Activated CD4-positive, alpha-beta T cell treated with anti-CD3 and anti-CD28 coated beads for 1 hour (primary cell): ENCODE results near the gene IL4I1.
"Not testable (repeated sequence)": the region's sequence is repeated elsewhere in the genome, so short reads cannot be mapped to it uniquely, and the experiment has no call there.

ENCODE experiments used
- DNase-seq: peaks from one replicate; pipeline ENCODE4 v3.0.0-alpha.2; 2020

Gene IL4I1

GRCh38 chr19:49896863-49897621, at the start of gene IL4I1:
TSS of gene IL4I1 (minus strand) at chr19:49896887. CDS start at chr19:49896160, 727 bp downstream.
- peak; percentile 54 for DNase-seq

- DNase-seq, result no peak
These were observed 49.7 kb upstream of the IL4I1 start for GRCh38 chr19:49946415-49946814.

GRCh38 chr19:49944567-49944966, 47.9 kb upstream of the IL4I1 start:
- DNase-seq, result not testable (repeated sequence)

GRCh38 chr19:49940482-49940791, 43.8 kb upstream of the IL4I1 start:
- no peak for DNase-seq

GRCh38 chr19:49939721-49940481, 43.2 kb upstream of the IL4I1 start:
- DNase-seq, result no peak

- DNase-seq, result no peak
These were observed 42.0 kb upstream of the IL4I1 start for GRCh38 chr19:49938662-49939061.

- DNase-seq, result peak; percentile 60
These were observed 41.2 kb upstream of the IL4I1 start for GRCh38 chr19:49937750-49938381.

GRCh38 chr19:49936549-49936948, 39.9 kb upstream of the IL4I1 start:
- DNase-seq, result no peak

- DNase-seq, result no peak
These were observed 37.0 kb upstream of the IL4I1 start for GRCh38 chr19:49933643-49934042.

- DNase-seq, result no peak
These were observed 36.0 kb upstream of the IL4I1 start for GRCh38 chr19:49932731-49933131.

- DNase-seq, result no peak
These were observed 35.4 kb upstream of the IL4I1 start for GRCh38 chr19:49932041-49932451.

GRCh38 chr19:49931293-49932040, 34.8 kb upstream of the IL4I1 start:
- no peak for DNase-seq

GRCh38 chr19:49930483-49931011, 33.9 kb upstream of the IL4I1 start:
- DNase-seq, result no peak

- DNase-seq, result peak; percentile 91
These were observed 33.2 kb upstream of the IL4I1 start for GRCh38 chr19:49929611-49930482.

GRCh38 chr19:49929121-49929610, 32.5 kb upstream of the IL4I1 start, which contains the start of the genes ATF5 and NUP62:
TSS of gene ATF5 (plus strand) at chr19:49929205. CDS start at chr19:49930851, 1,646 bp downstream.
TSS of gene NUP62 (minus strand) at chr19:49929504. CDS start at chr19:49909807, 19,697 bp downstream.
- peak; percentile 90 for DNase-seq

- DNase-seq, result no peak
These were observed 31.0 kb upstream of the IL4I1 start for GRCh38 chr19:49927526-49928264.

- DNase-seq, result no peak
These were observed 29.8 kb upstream of the IL4I1 start for GRCh38 chr19:49926515-49926914.

GRCh38 chr19:49925486-49925885, 28.8 kb upstream of the IL4I1 start:
- DNase-seq, result no peak

GRCh38 chr19:49924881-49925210, 28.2 kb upstream of the IL4I1 start:
- DNase-seq, result not testable (repeated sequence)

- DNase-seq, result no peak
These were observed 27.6 kb upstream of the IL4I1 start for GRCh38 chr19:49924004-49924880.
